Stomach (tissue), 4 donors: ENCODE data around the gene GJA8.

ENCODE experiments used
- CTCF ChIP-seq, 7 experiments: fragments of 450-650 bp in 4 of 7; fragments of 200-600 bp in 3 of 7; sonication (generic) in 3 of 7; IDR thresholded peaks; one replicate each; pipeline ENCODE4 v1.5.1; 2016 to 2019; ENCODE audit warnings: antibody characterized with exemption in 7 of 7, control low read depth in 2 of 7, mild to moderate bottlenecking in 1 of 7
- EP300 ChIP-seq: sonication (generic); formaldehyde crosslinking; IDR thresholded peaks from one replicate; pipeline ENCODE4 v1.6.1; 2017; ENCODE audit warnings: antibody characterized with exemption
- POLR2A ChIP-seq, 4 donors: fragments of 450-650 bp; IDR thresholded peaks; one replicate each; pipeline ENCODE4 v1.6.1; 2016; ENCODE audit warnings: antibody characterized with exemption in 4 of 4, control low read depth in 2 of 4, mild to moderate bottlenecking in 1 of 4, moderate library complexity in 1 of 4
- POLR2AphosphoS5 ChIP-seq, 3 donors: sonication (generic); formaldehyde crosslinking; IDR thresholded peaks; one replicate each; pipeline ENCODE4 v1.6.1; 2016; ENCODE audit warnings: antibody characterized with exemption in 3 of 3

GRCh38 chr1:147897029-147897752, 5.4 kb upstream of the GJA8 start:
- TF ChIP-seq CTCF (IDR thresholded peaks at IDR 0.05) (no peak), POLR2A (IDR thresholded peaks at IDR 0.05) (no peak), EP300 (no peak), POLR2AphosphoS5 (IDR thresholded peaks at IDR 0.05) (no peak)
